ENCODE results near the gene ZDHHC14.
A peak's percentile ranks its signal among the peaks of the same experiment; 100 is the strongest.

The ZDHHC14 gene

DNA sequence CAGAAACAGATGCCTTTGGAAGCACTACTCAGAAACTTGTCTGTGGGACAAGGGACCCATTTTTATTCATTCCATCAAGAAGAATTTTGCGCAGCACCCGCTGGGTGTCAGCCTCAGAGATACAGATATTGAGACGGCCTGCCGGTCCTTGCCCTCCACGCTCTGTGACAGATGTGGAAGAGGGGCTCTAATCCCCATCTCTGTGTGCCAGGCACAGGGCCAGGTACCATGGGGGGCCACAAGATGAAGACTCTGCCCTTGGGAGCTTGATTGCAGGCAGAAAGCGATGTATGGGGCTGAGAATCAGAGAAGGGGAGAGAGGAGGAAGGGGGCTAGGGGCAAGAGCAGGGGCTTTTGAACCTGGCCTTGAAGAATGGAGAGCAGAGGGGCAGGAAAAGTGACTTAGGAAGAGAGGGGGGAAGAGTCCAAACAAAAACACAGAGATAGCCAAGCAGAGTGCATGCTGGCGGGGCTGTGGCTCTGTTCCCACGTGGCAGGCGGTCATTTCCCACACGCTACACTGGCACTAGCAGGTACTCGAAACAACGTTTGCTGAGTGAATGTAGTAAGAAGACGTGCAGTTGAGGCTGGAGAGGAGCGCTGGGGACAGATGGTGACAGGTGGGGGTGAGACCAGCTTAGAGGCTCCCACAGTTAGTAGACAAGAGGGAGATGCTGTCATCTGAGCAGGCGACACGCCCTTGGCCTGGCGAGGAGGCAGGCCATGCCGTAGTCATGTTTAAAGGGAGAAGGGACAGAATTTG lies 271.8 kb downstream of the ZDHHC14 start:
- no peak for DNase-seq

DNA sequence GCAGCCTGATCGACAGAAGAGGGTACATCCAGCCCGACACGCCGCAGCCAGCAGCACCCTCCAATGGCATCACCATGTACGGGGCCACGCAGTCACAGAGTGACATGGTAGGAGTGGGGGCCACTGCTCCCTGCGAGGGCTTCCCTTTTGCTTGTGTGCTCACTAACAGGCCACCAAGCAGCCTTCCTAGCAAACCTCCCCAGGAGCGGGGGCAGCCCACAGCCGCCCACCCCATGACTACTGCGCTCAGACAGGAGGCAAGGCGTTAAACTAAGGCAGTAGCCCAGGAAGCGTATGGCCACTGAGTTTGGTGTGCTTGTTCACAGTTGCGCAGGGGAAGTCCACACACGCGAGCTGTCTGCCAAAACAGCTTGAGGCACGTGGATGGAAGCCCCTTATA lies 272.5 kb downstream of the ZDHHC14 start:
- no peak for DNase-seq

DNA sequence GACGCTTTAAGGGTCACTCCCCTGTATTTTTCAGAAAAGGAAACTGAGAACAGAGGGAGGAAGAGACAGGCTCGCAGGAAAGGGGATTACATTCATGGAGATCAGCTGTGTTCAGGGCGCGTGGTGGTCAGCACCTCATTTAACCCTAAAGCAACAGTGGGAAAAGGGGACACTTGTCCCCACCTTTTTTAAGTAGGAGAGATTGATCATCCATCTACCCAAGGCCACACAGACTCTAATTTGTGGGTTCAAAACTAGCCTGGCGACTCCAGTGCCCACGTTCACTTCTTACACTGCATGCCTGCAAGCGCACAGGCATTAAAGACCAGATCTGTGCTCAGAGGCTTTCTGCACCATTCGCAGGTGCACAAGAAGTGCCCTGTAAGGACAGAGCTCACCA lies 274.1 kb downstream of the ZDHHC14 start:
- DNase-seq: no peak

DNA sequence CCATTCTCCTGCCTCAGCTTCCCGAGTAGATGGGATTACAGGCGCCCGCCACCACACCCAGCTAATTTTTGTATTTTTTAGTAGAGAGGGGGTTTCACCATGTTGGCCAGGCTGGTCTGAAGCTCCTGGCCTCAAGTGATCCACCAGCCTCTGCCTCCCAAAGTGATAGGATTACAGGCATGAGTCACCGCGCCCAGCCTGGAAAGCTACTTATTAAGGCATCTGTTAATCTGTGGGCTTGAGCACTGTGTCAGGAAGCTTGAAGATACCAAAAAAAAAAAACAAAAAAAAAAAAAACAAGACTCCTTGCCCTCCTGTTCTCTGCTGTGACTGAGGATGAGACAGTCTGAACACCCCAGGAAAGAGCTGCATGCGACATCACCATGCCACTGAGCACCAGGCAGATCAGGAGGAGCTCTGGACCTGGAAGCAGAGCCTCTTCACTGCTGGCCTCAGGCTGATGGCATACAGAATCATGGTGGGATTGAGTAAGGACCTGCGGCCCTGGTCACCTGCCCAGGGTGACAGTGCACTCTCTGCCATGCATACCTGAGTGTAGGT lies 275.5 kb downstream of the ZDHHC14 start:
- DNase-seq: peak; percentile 71

DNA sequence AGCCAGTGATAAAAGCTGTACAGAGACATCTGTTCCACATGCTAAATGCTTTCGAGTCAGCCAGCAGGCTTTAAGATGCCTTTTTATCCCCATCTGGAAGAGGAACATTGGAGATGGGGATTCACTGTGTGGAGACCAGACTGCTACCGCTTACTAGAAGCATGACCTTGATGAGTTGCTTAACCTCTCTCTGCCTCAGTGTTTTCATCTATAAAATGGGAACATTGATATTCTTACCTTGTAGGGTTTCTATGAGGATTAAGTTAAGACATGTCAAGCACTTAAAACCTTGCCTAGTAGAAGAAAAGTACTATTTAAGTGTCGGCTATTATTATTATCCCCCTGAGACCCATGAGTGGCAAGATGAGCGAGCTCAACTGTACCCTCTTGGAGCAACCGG lies 276.8 kb downstream of the ZDHHC14 start:
- DNase-seq: no peak

DNA sequence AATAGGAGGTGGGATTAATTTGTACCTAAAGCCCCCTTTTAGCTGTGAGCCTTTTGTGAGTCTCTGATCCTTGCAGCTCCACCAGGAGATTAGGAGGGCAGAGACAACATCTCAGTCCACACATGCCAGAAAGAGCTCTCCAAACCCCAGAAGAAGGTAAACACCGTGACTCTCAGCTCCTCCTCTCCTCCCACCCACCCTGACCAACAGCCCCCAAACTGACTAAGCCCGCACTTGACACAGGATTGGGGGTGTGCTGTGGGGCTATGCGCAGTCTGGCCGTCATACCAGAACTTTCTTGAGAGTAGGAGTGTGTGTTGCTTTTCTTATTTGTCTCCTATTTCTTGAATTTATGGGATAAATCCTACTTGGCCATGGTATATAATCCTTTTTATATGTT lies 277.3 kb downstream of the ZDHHC14 start:
- no peak for DNase-seq

DNA sequence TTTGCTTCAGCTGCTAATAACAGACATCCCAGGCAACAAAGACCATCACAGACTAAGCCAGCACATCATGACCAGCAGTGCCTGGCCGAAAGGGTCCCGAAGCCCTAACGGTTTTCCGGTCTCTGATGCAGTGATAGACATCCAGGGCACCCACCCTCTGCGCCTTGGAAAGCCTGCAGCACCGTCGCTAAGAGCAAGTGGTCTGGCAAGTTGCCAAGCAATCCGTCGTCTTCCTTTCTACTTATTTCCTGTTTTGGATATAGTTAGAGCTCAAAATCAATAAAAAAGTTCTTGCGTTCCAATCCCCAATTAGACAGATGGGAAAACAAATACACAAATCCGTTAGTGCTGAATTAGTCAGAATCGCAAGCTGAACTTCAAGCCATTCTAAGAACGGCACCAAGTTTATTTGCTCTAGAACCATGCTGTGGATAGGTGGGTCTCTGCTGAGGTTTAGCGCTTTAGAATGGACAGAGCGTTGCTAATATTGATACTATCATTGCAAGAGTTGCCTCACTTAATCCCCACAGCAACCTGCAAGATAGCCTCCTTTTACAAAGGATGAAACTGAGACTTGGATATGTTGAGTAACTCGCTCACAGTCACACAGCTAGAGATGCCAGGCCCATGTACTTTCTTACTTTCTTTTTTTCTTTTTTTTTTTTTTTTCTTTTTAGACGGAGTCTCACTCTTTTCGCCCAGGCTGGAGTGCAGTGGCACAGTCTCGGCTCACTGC lies 278.7 kb downstream of the ZDHHC14 start:
- no peak for DNase-seq

DNA sequence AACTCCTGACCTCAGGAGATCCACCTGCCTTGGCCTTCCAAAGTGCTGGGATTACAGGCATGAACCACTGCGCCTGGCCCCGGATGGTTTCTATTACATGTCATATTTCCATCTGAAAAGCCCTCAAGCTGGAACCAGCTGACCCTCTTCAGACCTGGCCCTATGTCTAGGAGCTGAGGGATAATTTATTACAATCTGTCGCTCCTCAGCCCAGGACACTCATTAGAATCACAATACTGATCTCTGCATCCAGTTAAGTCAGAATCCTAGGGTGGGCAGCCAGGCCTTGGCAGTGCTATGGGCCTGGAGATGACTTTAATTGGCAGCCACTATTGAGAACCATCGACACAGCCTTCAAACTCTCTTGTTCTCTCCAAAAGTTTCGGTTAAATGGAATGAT lies 279.4 kb downstream of the ZDHHC14 start:
- no peak for DNase-seq

DNA sequence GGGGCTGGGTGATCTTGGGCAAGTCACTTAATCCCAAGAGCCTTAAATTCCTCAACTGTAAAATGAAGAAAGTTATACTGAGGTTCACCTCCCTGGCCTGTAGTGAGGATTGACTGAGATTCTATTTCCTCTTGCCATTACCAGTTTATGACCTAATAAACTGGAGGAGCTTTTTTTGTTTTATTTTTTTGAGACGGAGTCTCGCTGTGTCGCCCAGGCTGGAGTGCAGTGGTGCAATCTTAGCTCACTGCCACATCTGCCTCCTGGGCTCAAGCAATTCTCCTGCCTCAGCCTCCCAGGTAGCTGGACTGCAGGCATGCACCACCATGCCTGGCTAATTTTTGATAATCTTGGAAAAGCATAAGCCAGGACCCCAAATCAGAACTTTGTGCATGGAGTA lies 280.7 kb downstream of the ZDHHC14 start:
- DNase-seq: no peak

DNA sequence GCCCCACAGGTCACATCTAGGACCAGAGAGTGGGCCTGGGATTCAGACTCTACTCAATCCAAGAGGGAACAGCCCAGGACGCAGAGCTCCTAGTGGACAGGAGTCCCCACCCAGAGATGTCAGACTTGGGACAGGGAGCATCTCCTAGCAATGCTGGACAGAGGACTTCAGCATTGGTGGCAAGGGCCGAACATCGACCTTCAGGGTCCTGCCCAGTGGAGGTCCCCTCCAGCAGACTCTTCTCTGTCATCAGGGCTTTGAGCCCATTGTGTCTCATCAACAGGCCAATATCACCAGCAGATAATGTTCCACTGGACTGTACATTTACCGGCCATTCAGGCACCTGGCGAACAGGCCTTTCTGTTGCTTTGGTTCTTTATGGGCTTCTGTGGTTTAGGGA lies 282.3 kb downstream of the ZDHHC14 start:
- no peak for DNase-seq

DNA sequence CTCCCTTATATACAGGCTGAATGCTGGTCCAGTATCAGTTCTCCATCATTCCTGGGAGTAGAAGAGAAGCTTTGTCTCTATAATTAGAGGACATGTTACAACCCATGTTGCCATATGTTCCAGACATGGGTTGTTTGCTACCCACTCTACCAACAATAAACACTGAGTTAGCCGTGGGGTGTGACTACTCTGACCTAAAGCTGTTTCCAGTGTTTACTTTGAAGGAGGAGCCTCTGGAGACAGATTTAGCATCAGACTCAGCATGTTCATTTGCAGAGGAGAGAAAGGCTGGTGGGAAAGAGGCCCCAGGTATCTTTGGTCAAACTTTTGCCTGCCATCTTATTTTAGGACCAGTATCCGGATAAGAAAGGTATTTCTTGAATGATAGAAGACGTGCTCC lies 284.2 kb downstream of the ZDHHC14 start:
- no peak for DNase-seq

DNA sequence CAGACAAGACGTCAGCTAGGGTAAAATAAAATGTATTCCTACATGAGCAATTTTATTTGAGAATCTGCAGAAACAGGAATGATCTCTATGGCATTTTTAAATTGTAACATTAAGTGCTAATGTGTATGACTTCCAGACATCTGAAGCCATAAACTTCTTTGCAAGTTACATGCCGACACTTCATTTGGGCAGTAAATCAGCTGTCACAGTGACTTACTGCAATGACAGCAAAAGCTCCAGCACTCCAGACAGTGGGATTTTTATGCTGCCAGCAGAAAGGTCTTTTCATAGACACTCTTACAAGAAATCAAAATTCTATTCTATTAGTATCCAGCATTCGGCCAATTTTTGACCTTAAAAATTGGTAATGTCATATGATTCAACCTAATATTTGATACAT lies 285.7 kb downstream of the ZDHHC14 start:
- DNase-seq: no peak

DNA sequence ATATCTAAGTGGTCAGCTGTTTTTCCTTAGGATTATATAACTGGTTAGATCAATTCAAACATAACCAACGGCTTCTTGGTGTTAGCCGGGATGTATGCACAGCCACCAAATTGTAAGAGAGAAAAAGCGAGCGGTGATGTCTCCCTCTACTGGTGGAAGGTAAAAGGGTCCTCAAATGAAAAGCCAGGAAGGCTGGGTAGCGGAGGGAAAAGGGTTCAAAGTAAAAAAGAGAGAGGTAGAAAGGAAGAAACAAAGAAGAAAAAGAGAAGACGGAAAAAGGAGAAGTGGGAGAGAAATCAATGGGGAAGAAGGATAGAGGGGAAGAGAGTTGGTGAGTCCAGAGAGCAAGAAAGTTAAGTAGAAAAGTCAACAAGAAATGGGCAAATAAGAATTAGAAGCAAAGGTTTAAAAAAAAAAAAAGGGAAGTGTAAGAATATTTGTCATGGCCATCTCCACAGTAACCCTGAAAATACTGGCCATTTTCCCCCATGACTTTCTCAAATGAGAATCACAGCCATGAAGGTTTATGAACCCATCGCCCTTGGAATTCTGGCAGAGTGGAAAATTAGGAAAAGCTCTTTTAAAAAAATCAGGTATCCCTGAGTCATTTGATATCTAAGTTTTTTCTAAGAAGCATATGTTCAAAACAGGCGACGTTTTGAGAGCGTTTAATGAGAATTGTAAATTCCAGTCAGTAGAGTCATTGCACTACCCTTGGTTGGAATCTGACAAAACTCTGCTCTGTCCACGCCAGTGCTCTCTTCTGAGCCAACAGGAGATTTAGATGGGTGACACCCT lies 286.4 kb downstream of the ZDHHC14 start:
- DNase-seq: peak; percentile 79

DNA sequence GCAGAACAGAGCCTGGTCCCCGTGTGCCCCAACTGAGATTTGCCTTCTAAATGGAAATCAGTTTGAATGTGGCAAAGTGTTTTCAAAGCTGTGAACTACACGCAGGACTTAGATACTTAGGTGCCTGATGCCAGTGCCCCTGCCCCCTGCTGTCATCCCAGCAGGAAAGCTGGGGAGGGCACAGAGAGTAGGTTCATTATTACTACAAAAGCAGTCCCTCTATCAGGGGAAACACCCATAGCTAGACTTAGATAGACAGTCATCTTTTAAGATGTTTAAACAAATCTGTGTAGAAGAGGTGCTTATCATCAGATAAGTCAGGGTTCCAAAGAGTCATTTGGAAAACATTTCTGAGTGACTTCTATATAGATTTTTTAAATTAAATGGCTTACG lies 287.0 kb downstream of the ZDHHC14 start:
- DNase-seq: no peak

DNA sequence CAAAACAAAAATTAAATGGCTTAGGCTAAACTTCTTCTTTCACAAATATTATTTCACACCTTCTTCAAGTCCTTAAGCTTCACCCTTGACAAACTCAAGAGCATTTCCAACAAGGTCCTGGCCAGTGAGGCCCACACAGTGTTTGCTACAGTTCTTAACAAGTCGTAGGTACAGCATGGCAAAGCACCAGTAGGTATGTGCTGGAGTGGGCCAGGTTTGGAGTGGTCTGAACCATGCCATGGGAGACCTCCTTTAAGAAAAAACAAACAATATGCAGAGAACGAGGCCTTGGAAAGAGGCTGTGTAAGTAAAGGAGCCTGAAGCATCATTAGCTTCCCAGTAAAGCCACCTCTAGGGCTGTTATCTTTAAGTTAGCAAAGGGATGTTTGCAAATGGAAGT lies 287.7 kb downstream of the ZDHHC14 start:
- no peak for DNase-seq

DNA sequence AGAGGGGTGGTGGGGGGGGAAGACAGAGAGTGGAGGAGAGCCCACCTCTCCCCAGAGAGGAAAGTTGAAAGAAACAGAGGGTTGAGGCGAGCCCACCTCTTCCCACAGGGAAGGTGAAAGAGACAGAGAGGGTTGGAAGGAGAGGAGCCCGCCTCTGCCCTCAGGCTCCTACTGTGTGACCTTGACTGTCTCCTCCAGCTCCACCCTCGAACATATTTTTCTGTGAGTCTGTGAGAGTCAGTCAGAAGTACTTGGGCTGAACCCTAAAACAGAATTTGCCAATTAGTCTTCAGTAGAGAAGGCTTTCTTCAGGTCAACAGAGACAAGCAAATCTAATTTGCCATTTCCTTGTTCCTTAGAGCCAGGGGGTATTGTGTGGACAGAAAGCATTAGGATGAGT lies 288.3 kb downstream of the ZDHHC14 start:
- DNase-seq: no peak

DNA sequence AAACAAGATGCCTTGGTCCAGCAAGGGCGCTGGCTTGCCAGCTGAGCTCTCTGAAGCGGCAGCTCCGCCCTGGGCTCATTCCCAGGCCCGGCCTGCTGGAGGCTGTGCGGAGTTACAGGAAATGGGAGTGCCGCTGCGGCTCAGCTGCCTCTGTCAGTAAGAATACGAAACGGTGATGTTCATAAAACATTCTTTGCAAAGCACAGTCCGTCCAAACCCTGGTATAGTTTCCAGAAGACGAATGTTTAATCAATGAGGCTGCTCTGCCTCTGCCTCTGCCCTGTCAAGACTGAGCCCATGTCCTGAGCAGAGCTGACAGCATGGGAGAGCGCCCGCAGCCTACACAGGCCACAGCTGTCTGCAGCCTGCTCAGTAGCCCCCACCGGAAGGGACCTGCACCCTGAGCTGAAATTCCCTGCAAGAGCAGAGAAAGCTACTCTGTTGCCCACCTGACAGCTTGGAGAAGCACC lies 288.8 kb downstream of the ZDHHC14 start:
- peak; percentile 78 for DNase-seq

DNA sequence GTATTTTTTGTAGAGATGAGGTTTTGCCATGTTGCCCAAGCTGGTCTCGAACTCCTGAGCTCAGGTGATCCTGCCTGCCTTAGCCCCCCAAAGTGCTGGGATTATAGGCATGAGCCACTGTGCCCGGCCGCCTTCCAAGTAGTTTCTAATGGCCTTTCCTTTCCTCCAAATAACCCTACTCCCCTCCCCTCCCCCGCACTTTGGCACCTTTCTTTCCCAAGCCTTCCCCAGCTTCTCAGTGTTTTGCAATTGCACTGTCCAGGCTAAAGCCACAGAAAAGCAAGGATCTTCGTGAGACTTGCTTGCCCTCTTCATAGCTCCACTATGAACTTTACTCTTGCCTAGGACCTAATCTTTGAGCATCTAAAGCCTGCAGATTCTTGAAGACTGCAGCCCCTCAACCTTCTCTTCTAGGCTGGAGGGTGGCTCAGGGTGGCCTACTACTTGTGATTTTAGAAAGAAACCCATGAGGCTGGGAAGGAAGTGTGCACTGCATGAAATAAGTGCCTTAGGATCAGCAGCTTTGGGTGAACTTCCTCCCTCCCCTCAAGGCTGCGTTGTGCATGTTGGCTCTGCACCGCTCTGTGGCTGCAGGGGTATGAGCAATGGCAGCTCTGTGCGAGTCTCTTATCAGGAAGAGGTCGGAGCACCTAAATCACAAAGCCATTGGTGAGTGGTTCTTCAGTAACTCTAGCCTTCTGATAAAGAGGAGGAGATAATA lies 289.6 kb downstream of the ZDHHC14 start:
- no peak for DNase-seq

DNA sequence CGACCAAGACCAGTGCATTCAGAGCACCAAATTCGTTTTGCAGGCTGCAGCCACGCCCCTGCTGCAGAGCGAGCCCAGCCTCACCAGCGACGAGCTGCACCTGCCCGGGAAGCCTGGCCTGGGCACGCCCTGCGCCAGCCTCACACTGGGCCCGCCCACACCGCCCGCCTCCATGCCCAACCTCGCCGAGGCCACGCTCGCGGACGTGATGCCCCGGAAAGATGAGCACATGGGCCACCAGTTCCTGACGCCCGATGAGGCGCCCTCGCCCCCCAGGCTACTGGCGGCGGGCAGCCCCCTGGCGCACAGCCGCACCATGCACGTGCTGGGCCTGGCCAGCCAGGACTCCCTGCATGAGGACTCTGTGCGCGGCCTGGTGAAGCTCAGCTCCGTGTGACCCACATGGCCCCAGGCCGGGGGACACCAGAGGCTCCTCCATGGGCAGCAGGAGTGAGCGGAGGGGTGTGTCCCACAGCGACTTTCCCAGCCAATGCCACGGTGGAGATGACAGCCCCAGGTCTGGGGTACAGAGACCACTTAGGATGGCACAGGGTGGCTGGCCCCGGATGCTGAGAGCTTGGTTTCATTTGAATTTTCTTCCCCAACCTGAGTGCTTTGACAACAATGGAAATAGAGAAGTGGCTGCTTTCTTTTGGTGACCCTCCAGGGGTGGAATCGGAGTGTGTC lies 291.9 kb downstream of the ZDHHC14 start:
- no peak for DNase-seq

DNA sequence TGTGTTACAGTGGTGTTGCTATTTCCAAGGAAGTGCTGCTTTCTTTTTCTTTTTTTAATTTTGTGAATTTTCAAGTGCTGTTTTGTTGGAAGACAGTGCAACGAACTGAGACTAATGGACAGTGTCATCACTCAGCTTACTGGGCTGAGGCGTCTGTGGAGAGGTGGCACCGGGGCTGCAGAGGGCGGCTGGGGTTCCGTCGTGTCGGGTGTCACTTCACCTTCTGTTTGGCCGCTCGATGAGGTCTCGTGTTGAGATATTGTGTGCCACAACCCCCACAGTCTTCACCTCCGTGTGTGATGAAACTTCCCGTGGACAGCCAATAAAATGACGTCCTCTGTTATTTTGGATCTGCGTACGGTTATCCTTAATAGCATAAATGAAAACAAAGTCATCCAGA lies 292.6 kb downstream of the ZDHHC14 start:
- no peak for DNase-seq

DNA sequence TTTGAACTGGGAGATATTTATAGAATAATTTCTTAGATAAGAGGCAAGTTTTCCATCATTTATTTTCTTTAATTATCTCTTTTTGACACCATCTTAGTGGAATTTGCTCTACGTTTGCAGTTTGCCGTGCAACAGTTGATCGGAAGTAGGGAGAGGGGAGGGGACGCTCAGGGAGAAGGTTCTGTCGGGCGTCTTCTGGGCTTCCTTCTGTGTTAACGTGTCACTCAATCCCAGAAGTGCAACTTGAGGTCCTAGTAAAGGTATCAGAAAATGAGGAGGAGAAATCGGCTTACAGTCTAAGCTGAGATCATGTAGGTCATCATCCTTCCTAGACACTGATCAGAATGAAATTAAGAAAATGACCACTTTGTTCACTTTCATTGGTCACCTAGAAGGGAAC lies 293.1 kb downstream of the ZDHHC14 start:
- DNase-seq: no peak

DNA sequence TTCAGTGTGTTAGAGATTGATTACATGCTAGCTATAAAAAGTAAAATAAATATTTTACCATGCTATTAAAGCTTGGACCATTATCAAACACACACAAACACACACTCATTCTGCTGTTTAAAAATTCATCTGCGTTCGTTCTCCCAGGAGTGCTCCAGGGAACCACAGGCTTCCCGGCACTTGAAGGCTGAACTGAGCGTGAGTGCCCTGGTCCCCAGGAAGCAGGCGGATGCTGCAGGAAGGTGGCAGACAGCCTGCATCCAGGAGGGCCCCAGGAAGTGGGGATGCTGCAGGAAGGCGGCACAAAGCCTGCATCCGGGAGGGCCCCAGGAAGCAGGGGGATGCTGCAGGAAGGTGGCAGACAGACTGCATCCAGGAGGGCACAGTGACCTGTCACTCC lies 294.8 kb downstream of the ZDHHC14 start:
- DNase-seq: no peak

Data from EL (cell line).